ENCODE data around the gene TFB1M.
"Not testable (repeated sequence)": the region's sequence is repeated elsewhere in the genome, so short reads cannot be mapped to it uniquely, and the experiment has no call there.

The TFB1M gene

DNA sequence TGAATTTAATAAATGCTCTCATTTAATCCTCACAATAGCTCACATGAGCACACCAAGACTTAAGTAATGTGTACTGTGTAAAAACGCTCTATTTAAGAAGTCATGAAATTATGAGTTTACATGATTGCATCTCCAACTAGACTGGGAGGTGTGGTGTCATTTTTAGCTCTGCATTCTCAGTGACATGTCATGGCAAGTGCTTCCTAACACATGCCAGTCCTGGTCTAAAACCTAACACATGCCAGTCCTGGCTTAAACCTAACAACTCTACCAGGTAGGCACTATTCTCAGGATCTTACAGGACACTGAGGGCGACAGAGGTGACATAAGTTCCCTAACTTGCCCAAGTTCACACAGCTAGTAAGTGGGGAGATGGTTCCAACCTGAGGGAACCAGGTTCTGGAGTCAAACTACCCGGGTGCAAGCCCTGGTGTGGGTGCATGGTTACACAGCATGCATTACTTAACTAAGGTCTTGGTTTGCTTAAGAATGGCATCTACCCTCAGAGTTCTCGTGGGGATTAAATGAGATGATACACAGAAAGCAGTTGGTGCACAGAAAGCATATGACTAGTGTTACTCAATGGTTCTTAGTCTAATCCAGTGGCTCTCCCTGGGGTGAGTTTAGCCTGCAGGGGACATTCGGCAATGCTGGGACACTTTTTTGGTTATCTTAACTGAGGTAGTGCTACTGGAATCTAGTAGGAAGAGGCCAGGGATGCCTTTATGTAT, 35.8 kb downstream of the TFB1M start:
- no peaks in the 10 kb centered on the region for H3K27me3 ChIP-seq (ENCODE audit: control insufficient read depth, insufficient read depth, low read length)
- H3K4me3 ChIP-seq (ENCODE audit: low read length): no peak overlapping the region
- no peaks in the 10 kb centered on the region for H3K36me3 ChIP-seq (ENCODE audit: control insufficient read depth, insufficient read depth, low read length)
- no peak overlapping the region for H3K9ac ChIP-seq (ENCODE audit: low read length)
- H3K9me3 ChIP-seq (ENCODE audit: control insufficient read depth, low read length): no peaks in the 10 kb centered on the region
- peaks cover 7% of the 10 kb centered on the region for H3K4me1 ChIP-seq (ENCODE audit: control insufficient read depth, insufficient read depth, low read length)

DNA sequence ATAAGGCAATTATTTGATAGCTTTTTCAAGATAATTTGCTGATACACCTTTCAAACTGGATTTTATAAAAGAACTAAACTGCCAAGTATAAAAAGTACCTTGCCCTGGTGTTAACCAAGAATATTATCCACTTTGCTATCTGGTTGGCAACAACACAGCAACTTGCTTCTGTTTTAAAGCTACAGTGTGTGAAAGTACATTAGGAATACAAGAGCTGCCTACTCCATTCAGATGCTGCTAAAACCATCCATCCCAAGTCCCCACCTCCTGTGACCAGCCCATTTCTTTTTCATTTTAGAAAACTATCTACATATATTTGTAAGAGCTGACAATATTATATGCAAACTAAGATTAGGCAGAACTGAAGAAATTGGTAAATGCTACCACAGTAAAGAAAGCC, 37.6 kb downstream of the TFB1M start:
- no peaks in the 10 kb centered on the region for H3K36me3 ChIP-seq (ENCODE audit: control insufficient read depth, insufficient read depth, low read length)
- H3K27me3 ChIP-seq (ENCODE audit: control insufficient read depth, insufficient read depth, low read length): no peaks in the 10 kb centered on the region
- no peak overlapping the region for H3K9ac ChIP-seq (ENCODE audit: low read length)
- H3K4me1 ChIP-seq (ENCODE audit: control insufficient read depth, insufficient read depth, low read length): peaks cover 7% of the 10 kb centered on the region
- H3K4me3 ChIP-seq (ENCODE audit: low read length): no peak overlapping the region
- H3K9me3 ChIP-seq (ENCODE audit: control insufficient read depth, low read length): no peaks in the 10 kb centered on the region

DNA sequence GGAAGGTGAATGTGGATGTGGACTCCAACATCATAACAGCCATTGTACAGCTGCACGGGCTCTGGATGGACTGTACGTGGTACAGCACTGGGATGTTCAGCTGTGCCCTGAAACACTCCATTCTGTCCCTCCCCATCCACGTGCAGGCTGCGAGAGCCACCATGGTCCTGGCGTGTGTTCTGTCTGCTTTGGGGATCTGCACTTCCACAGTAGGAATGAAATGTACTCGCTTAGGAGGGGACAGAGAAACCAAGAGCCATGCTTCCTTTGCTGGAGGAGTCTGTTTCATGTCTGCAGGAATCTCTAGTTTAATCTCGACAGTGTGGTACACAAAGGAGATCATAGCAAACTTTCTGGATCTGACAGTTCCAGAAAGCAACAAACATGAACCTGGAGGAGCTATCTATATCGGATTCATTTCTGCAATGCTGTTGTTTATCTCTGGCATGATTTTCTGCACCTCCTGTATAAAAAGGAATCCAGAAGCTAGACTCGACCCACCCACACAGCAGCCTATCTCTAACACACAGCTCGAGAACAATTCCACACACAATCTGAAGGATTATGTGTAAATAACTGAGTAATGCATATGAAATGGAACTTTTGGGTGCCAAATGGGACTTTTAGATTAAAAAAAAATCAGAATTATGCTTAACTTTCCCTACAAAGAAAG, 38.3 kb downstream of the TFB1M start:
- Histone ChIP-seq H3K36me3 (ENCODE audit: control insufficient read depth, insufficient read depth, low read length) (no peaks in the 10 kb centered on the region), H3K9ac (ENCODE audit: low read length) (no peak overlapping the region), H3K4me1 (ENCODE audit: control insufficient read depth, insufficient read depth, low read length) (peaks cover 7% of the 10 kb centered on the region), H3K9me3 (ENCODE audit: control insufficient read depth, low read length) (no peaks in the 10 kb centered on the region), H3K27me3 (ENCODE audit: control insufficient read depth, insufficient read depth, low read length) (no peaks in the 10 kb centered on the region), H3K4me3 (ENCODE audit: low read length) (no peak overlapping the region)

DNA sequence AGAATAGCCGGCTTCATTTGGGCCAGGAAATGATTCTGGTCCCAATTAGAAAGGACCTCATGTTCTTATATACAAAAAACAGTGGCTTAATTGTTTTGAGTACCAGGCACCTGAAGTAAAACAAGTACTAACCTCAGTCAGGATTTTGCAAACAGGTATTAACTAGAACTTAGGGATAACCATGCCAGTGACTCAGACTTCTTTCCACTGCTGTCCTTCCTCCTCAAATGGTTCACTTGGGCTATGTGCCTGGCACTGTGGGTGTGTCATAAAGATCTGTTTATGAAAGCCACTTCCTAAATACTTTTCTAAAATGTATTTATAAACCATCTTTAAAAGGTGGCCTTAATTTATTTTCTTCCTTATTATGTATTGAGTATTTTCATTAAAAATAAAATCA, 39.8 kb downstream of the TFB1M start:
- no peaks in the 10 kb centered on the region for H3K9me3 ChIP-seq (ENCODE audit: control insufficient read depth, low read length)
- no peak overlapping the region for H3K4me3 ChIP-seq (ENCODE audit: low read length)
- H3K9ac ChIP-seq (ENCODE audit: low read length): no peak overlapping the region
- peaks cover 7% of the 10 kb centered on the region for H3K4me1 ChIP-seq (ENCODE audit: control insufficient read depth, insufficient read depth, low read length)
- no peaks in the 10 kb centered on the region for H3K27me3 ChIP-seq (ENCODE audit: control insufficient read depth, insufficient read depth, low read length)
- H3K36me3 ChIP-seq (ENCODE audit: control insufficient read depth, insufficient read depth, low read length): no peaks in the 10 kb centered on the region

DNA sequence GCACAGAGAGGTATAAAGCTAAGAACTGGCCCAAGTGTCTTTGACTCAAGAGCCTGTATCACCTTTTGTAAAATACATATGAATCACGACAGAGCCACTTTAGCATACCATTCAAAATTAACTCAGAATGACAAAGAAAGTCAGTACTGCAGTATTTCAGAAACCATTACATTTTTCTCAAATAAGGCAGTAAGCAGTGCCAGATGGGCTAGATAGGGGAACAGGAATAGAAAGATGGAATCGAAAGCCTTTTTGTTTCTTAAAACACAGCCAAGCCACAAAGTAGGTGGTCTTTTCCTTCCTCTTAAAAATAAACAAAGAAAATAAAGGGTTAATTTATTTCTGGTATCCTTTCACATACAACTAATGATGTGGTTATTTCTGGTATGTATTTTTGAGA, 40.2 kb downstream of the TFB1M start:
- Histone ChIP-seq H3K9me3 (ENCODE audit: control insufficient read depth, low read length) (no peaks in the 10 kb centered on the region), H3K27me3 (ENCODE audit: control insufficient read depth, insufficient read depth, low read length) (no peaks in the 10 kb centered on the region), H3K36me3 (ENCODE audit: control insufficient read depth, insufficient read depth, low read length) (no peaks in the 10 kb centered on the region), H3K4me3 (ENCODE audit: low read length) (no peak overlapping the region), H3K9ac (ENCODE audit: low read length) (no peak overlapping the region), H3K4me1 (ENCODE audit: control insufficient read depth, insufficient read depth, low read length) (peaks cover 7% of the 10 kb centered on the region)

DNA sequence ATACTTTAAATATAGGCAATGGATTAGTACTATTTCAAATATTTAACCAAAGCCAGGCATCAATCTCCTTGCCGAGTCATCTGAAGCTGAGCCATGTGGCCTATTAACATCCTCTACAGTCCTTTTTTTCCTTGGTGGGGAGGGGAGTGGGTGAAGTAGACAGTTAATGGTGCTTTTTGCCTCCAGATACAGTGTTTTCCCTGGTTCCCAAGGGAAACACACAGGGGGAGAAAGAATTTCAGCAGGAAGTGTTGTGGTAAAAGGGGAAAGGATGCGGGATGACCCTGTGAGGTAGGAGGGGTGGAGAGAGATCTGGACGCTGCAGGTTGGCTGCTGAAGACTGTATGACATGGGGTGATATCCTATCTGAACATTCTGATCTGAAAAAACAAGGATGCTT, 40.9 kb downstream of the TFB1M start:
- no peak overlapping the region for H3K4me3 ChIP-seq (ENCODE audit: low read length)
- H3K9ac ChIP-seq (ENCODE audit: low read length): no peak overlapping the region
- no peaks in the 10 kb centered on the region for H3K36me3 ChIP-seq (ENCODE audit: control insufficient read depth, insufficient read depth, low read length)
- no peaks in the 10 kb centered on the region for H3K27me3 ChIP-seq (ENCODE audit: control insufficient read depth, insufficient read depth, low read length)
- no peaks in the 10 kb centered on the region for H3K9me3 ChIP-seq (ENCODE audit: control insufficient read depth, low read length)
- peaks cover 7% of the 10 kb centered on the region for H3K4me1 ChIP-seq (ENCODE audit: control insufficient read depth, insufficient read depth, low read length)

DNA sequence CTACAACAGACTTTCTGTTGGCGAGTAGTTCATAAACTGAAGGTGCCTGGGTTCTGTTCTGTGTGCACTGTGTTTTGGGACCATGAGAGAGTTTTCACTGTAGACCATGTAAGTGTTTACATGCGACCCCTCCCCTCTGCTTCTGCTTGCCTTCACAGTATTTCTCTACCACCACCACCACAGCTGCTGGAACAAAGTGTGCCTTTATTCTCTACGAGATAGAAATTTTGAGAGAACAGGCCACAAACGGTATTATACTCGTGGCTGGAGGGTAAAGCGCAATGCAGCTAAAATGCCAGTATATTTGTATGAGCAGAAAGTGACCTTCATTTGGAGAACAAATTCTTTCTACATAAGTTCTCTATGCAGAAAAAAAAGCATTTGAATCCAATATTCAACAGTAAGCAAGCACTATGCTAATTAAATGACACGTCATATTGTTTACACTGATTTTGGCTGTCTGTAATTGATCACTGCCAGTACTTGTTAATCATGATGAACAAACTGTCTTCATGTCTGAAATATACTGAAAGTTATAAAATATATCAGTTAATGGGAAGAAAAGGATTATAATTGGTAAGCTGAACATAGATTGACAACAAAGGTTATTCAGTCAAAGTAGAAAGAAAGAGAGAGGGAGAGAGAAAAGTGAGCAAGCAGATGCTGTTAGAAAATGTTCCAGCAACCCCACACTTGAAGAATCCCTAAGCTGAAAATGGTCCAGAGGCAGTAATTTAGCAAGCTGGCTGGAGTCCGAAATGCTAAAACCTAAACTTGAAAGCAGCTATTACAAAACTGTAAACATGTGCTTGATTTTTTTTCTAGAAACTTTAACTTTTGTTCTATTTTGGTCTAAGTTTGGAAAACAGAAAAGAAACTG, 41.7 kb downstream of the TFB1M start:
- Histone ChIP-seq H3K9ac (ENCODE audit: low read length) (no peak overlapping the region), H3K36me3 (ENCODE audit: control insufficient read depth, insufficient read depth, low read length) (no peaks in the 10 kb centered on the region), H3K4me3 (ENCODE audit: low read length) (no peak overlapping the region), H3K4me1 (ENCODE audit: control insufficient read depth, insufficient read depth, low read length) (peaks cover 6% of the 10 kb centered on the region), H3K9me3 (ENCODE audit: control insufficient read depth, low read length) (no peaks in the 10 kb centered on the region), H3K27me3 (ENCODE audit: control insufficient read depth, insufficient read depth, low read length) (no peaks in the 10 kb centered on the region)

DNA sequence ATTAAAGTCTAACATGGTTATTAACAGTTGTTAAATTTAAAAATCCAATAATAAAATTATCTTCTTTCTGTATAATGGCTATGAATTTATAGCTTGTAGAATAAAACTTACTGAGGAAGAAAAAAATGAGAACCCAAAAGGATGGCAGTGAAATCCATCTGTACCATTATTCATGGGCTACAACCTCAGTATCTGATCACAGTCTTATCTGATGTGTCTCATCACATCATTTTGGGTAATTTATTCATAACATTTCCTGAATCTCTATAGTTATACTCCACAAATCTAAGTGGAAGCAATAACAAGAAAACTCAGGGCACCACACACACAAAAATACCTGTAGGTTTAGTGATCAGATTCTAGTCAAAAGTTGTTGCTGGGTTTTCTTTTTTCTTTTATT, 43.1 kb downstream of the TFB1M start:
- Histone ChIP-seq H3K27me3 (ENCODE audit: control insufficient read depth, insufficient read depth, low read length) (no peaks in the 10 kb centered on the region), H3K36me3 (ENCODE audit: control insufficient read depth, insufficient read depth, low read length) (no peaks in the 10 kb centered on the region), H3K9me3 (ENCODE audit: control insufficient read depth, low read length) (no peaks in the 10 kb centered on the region), H3K4me1 (ENCODE audit: control insufficient read depth, insufficient read depth, low read length) (no peaks in the 10 kb centered on the region), H3K9ac (ENCODE audit: low read length) (no peak overlapping the region), H3K4me3 (ENCODE audit: low read length) (no peak overlapping the region)

DNA sequence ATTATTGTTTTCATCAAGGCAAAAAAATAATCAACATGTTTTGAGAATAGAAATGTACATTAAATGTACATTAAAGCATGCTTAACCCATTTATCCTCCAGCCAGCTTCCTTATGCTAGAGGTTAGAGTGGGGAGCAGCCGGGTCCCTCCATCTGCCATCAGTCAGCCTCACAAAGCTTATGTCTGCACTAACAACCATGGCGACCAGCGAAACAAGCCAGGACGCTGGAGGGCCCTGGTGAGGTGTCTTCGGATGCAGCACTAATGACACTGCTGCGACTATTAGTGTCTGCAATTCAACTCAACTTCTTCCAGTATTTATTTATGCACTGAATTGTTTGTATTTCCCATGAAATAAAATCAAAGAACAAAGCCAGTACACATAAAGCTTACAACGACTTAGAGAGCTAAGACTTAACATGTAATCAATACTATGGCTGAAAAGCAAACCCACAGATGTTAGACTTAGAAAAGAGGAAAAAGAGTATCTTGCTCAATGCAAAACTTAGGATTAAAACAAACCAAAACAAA, 43.7 kb downstream of the TFB1M start:
- Histone ChIP-seq H3K27me3 (ENCODE audit: control insufficient read depth, insufficient read depth, low read length) (no peaks in the 10 kb centered on the region), H3K4me1 (ENCODE audit: control insufficient read depth, insufficient read depth, low read length) (no peaks in the 10 kb centered on the region), H3K36me3 (ENCODE audit: control insufficient read depth, insufficient read depth, low read length) (no peaks in the 10 kb centered on the region), H3K9ac (ENCODE audit: low read length) (no peak overlapping the region), H3K4me3 (ENCODE audit: low read length) (no peak overlapping the region), H3K9me3 (ENCODE audit: control insufficient read depth, low read length) (no peaks in the 10 kb centered on the region)

DNA sequence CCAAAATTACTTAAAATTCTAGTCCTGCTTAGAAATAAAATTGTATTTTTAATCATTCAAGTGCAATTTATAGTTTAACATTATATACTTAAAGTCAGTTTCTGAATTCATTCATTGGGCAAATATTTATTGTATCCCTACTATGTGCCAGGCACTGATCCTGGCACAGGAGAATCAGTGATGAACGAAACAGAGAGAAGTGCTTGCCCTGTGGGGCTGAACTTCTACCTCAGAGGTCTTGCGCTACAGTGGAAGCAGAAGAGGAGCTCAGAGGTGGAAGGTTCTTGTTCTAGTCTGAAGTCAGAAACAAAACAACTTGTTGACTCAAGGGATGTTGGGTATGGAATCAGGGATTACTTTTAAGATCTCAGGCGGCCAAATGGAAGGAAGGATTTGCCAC, 44.5 kb downstream of the TFB1M start:
- no peaks in the 10 kb centered on the region for H3K9me3 ChIP-seq (ENCODE audit: control insufficient read depth, low read length)
- H3K9ac ChIP-seq (ENCODE audit: low read length): no peak overlapping the region
- H3K36me3 ChIP-seq (ENCODE audit: control insufficient read depth, insufficient read depth, low read length): no peaks in the 10 kb centered on the region
- no peak overlapping the region for H3K4me3 ChIP-seq (ENCODE audit: low read length)
- H3K4me1 ChIP-seq (ENCODE audit: control insufficient read depth, insufficient read depth, low read length): no peaks in the 10 kb centered on the region
- no peaks in the 10 kb centered on the region for H3K27me3 ChIP-seq (ENCODE audit: control insufficient read depth, insufficient read depth, low read length)

DNA sequence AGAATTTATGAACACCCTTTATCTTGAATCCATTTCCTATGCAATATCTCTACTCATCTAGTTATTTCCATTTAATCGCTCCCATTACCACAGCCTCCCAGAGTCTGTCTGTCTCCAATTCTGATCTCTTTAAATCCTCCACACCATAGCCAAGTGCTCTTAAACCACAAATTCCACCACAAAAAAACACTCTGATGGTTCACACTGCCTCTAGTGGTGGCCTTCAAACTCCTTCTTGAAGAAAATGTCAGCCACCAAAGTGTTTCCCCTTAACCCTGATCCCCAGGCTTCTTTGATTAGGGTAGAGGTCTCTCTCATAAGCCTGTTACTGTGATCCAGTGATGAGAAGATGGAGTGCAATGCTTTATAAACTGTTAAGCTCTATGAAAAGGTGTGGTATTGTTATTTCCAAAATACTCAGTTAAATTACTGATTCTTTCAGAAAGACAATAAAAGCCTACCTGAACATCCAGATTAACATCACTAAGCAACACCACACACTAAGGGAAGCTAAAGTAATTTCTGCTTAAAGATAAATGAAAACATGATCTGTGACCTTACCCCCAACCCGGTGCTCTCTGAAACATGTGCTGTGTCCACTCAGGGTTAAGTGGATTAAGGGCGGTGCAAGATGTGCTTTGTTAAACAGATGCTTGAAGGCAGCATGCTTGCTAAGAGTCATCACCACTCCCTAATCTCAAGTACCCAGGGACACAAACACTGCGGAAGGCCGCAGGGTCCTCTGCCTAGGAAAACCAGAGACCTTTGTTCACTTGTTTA, 46.0 kb downstream of the TFB1M start:
- H3K4me3 ChIP-seq (ENCODE audit: low read length); H3K4me1 ChIP-seq (ENCODE audit: control insufficient read depth, insufficient read depth, low read length); H3K36me3 ChIP-seq (ENCODE audit: control insufficient read depth, insufficient read depth, low read length); H3K27me3 ChIP-seq (ENCODE audit: control insufficient read depth, insufficient read depth, low read length); H3K9me3 ChIP-seq (ENCODE audit: control insufficient read depth, low read length); H3K9ac ChIP-seq (ENCODE audit: low read length): not testable (repeated sequence)

Measured in mucosa of stomach (tissue), 1 donor.